ENCODE measurements around the gene TRMU. TPM values are rescaled to one million over a fixed set of nuclear protein-coding genes. Genes with fewer than 3 reads are reported as not detected.

Gene TRMU
- 10 to 100 TPM; 39.2 to 42.3 TPM for total RNA-seq
- 10 to 100 TPM; 24.1 to 28.7 TPM for polyA plus RNA-seq
- long read RNA-seq, donor 1, partial matches to known transcripts, result 0 of 5 reads
- long read RNA-seq, donor 1, other reads (novel, unspliced or antisense), result 0 of 5 reads
- long read RNA-seq, donor 2, partial matches to known transcripts, result 0 of 2 reads
- long read RNA-seq, donor 2, other reads (novel, unspliced or antisense), result 0 of 2 reads
- long read RNA-seq, donor 3, partial matches to known transcripts, result 0 of 3 reads
- long read RNA-seq, donor 3, other reads (novel, unspliced or antisense), result 0 of 3 reads
- long read RNA-seq, donor 4, partial matches to known transcripts, result 0 of 4 reads
- long read RNA-seq, donor 4, other reads (novel, unspliced or antisense), result 0 of 4 reads
- long read RNA-seq, donor 5, partial matches to known transcripts, result 0 of 10 reads
- long read RNA-seq, donor 5, other reads (novel, unspliced or antisense), result 0 of 10 reads

GRCh38 chr22:46335201-46336118 is at the start of gene TRMU:
TSS of gene TRMU (plus strand) at chr22:46335714. CDS start at chr22:46335765, 51 bp downstream.
- TF ChIP-seq CTCF (IDR thresholded peaks at IDR 0.05; ENCODE audit: control extremely low read depth, extremely low read depth), result no peak
- Histone ChIP-seq H3K9ac (ENCODE audit: insufficient read depth in 1 of 2, low read length in 2 of 2) (peak within 1 kb of the TSS; percentile 61 to 72), H3K9me3 (ENCODE audit: control insufficient read depth in 4 of 4, insufficient read depth in 3 of 4, low read length in 3 of 4) (no peaks in the 10 kb centered on the region), H3K36me3 (ENCODE audit: control insufficient read depth in 4 of 4, insufficient read depth in 4 of 4, low read length in 4 of 4) (peaks cover 7 to 16% (median 14%) of the 10 kb centered on the region in 4 donors), H3K4me1 (ENCODE audit: control insufficient read depth in 5 of 5, insufficient read depth in 5 of 5, low read length in 5 of 5) (peaks cover 4 to 10% (median 5%) of the 10 kb centered on the region in 5 donors), H3K27me3 (ENCODE audit: control insufficient read depth in 3 of 3, insufficient read depth in 3 of 3, low read length in 2 of 3) (no peaks in the 10 kb centered on the region), H3K4me3 (peak within 1 kb of the TSS; percentile 99), H3K27ac (ENCODE audit: low read depth in 1 of 2, low read length in 1 of 2) (peak within 1 kb of the TSS; percentile 89 to 99)
- ATAC-seq (ENCODE audit: insufficient read depth, low FRiP score) (peak; percentile 95), DNase-seq (peak; percentile 88 to 94 (median 88))
- 1% methylated on average over 82 to 93 of the region's 93 CpGs for WGBS, 2 donors

- Histone ChIP-seq H3K27ac (ENCODE audit: low read depth in 1 of 2, low read length in 1 of 2) (no peak overlapping the region), H3K4me1 (ENCODE audit: control insufficient read depth in 5 of 5, insufficient read depth in 5 of 5, low read length in 5 of 5) (peaks cover 0 to 13% (median 0%) of the 10 kb centered on the region in 5 donors), H3K27me3 (ENCODE audit: control insufficient read depth in 3 of 3, insufficient read depth in 3 of 3, low read length in 2 of 3) (no peaks in the 10 kb centered on the region), H3K9ac (ENCODE audit: insufficient read depth in 1 of 2, low read length in 2 of 2) (no peak overlapping the region), H3K36me3 (ENCODE audit: control insufficient read depth in 4 of 4, insufficient read depth in 4 of 4, low read length in 4 of 4) (peaks cover 11 to 55% (median 17%) of the 10 kb centered on the region in 4 donors), H3K4me3 (no peak overlapping the region), H3K9me3 (ENCODE audit: control insufficient read depth in 4 of 4, insufficient read depth in 3 of 4, low read length in 3 of 4) (no peaks in the 10 kb centered on the region)
- no peak for ATAC-seq (ENCODE audit: insufficient read depth, low FRiP score)
- no peak for TF ChIP-seq CTCF (IDR thresholded peaks at IDR 0.05; ENCODE audit: control extremely low read depth, extremely low read depth)
- 95% methylated on average over 3 of the region's 3 CpGs for WGBS, 2 donors
- DNase-seq, result no peak
These were observed 49.5 kb upstream of the TRMU start for GRCh38 chr22:46286006-46286405.

GRCh38 chr22:46286941-46287872 is 48.3 kb upstream of the TRMU start:
- Histone ChIP-seq H3K9me3 (ENCODE audit: control insufficient read depth in 4 of 4, insufficient read depth in 3 of 4, low read length in 3 of 4) (peaks cover 0 to 2% (median 0%) of the 10 kb centered on the region in 4 donors), H3K27ac (ENCODE audit: low read depth in 1 of 2, low read length in 1 of 2) (peak overlapping the region in 1 of 2 donors; percentile 72), H3K36me3 (ENCODE audit: control insufficient read depth in 4 of 4, insufficient read depth in 4 of 4, low read length in 4 of 4) (peaks cover 12 to 50% (median 16%) of the 10 kb centered on the region in 4 donors), H3K27me3 (ENCODE audit: control insufficient read depth in 3 of 3, insufficient read depth in 3 of 3, low read length in 2 of 3) (no peaks in the 10 kb centered on the region), H3K4me1 (ENCODE audit: control insufficient read depth in 5 of 5, insufficient read depth in 5 of 5, low read length in 5 of 5) (peaks cover 0 to 13% (median 0%) of the 10 kb centered on the region in 5 donors), H3K9ac (ENCODE audit: insufficient read depth in 1 of 2, low read length in 2 of 2) (no peak overlapping the region), H3K4me3 (peak overlapping the region; percentile 5)
- WGBS, 2 donors, result 85 to 95% methylated on average over 15 of the region's 15 CpGs
- ATAC-seq (ENCODE audit: insufficient read depth, low FRiP score) (no peak), DNase-seq (no peak)
- no peak for TF ChIP-seq CTCF (IDR thresholded peaks at IDR 0.05; ENCODE audit: control extremely low read depth, extremely low read depth)

All from lung (tissue), 16 donors.